GM19455 (cell line): ENCODE data around the gene NPFFR2.
"Not testable (repeated sequence)": the region's sequence is repeated elsewhere in the genome, so short reads cannot be mapped to it uniquely, and the experiment has no call there.

Experiments used
- ATAC-seq: cut with Tn5 transposase; IDR thresholded peaks from one replicate; pipeline ENCODE4 v1.9.1; 2021; ENCODE audit not compliant: unreplicated experiment

Gene NPFFR2

DNA sequence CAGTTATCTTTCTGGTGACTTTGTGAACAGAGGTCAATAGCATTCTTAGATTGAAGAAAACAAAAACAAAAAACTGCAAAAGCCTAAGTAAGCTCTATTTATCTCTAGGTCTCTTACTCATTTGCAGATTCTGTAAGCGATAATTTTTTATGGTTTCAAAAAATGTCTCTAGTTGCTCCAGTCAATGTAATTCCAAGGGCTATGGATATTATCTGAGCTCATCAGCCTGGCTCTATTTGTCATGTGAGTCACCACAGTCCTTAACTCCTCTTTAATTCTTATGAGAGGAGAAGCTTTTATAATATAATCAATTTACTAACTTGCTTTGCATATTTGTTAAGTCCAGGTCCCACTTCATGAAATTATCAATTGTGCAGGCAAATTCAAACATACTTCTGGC is 79.1 kb downstream of the NPFFR2 start:
- no peak for ATAC-seq

DNA sequence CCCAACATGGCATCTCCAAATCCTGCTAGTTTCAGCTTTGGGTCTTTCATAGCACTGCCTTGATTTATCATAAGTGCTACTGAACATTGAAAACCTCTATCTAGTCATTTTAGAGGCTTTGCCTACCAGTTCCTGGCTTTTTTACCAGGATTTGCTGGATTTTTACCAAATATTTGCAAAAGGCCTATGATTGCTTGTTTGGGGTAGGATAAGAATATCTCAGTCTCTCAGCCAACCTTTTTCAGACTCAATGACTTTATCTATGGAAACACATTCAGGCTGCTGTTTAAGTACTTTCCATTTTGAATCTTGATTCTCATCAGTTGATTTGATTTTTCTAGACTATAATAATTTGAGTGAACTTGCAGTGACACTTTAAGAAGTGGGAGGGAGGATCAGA is 80.1 kb downstream of the NPFFR2 start:
- no peak for ATAC-seq

DNA sequence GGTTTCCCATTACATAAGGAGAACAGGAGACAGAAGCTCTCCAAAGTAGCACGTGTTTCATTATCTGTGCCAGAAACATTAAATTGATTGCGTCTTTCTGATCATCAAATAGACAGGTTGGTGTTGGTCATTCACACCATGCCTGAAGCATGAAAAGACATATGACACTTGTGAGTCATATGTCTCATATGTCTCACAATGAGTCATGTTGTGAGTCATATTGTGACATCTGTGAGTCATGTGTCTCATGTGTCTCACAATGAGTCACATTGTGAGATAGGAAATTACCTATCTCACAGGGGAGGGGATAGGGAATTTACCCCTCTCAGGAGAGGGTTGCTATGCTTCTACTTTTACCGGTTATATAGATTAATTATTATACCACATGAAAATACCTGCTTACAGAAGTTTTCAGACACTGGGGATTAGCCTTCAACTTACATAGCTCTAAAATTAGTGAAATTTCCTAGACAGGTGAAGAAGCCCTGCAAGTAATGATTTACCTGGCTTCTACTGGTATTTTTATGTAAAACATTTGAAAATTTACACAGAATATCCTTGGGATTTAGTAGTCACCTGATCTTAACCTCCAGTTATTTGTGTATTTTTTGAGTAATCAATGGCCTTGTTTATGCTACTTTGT is 80.8 kb downstream of the NPFFR2 start:
- ATAC-seq, result peak; percentile 93

DNA sequence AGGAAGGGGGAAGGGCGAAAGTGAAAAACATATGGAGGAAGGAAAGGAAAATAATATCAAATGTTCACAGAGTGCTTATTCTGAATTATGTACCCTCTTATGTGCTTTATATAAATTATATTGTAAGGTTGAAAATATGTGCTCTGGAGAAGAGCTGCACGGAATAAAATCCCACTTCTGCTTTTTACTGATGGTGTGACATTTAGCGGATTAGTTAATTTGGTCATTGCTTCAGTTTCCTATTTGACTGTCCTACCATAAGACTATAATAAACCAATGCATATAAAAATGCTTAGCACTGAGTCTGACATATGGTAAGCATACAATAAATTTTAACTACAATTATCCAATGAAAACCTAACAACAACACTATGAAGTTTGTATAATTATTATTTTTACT is 86.2 kb downstream of the NPFFR2 start:
- ATAC-seq, result no peak

DNA sequence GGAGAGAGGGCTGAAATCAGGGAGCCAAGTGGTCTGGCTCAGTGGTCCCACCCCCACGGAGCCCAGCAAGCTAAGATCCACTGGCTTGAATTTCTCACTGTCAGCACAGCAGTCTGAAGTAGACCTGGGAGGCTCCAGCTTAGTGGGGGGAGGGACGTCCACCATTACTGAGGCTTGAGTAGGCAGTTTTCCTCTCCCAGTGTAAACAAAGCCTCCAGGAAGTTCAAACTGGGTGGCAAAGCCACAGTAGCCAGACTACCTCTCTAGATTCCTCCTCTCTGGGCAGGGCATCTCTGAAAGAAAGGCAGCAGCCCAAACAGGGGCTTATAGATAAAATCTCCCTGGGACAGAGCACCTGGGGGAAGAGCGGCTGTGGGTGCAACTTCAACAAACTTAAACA is 88.1 kb downstream of the NPFFR2 start:
- ATAC-seq, result no peak

DNA sequence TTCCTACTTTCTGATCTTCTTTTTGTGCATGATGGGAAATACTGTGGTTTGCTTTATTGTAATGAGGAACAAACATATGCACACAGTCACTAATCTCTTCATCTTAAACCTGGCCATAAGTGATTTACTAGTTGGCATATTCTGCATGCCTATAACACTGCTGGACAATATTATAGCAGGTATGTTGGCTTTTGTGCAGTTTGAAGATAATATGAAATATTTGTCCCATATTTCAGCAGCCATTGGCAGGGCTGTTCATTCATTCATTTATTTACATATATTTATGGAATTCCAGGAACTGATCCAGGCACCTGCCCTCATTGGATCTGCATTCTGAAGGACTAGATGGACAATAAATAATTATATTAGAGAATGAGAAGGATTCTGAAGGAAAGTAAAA is 96.9 kb downstream of the NPFFR2 start:
- no peak for ATAC-seq

DNA sequence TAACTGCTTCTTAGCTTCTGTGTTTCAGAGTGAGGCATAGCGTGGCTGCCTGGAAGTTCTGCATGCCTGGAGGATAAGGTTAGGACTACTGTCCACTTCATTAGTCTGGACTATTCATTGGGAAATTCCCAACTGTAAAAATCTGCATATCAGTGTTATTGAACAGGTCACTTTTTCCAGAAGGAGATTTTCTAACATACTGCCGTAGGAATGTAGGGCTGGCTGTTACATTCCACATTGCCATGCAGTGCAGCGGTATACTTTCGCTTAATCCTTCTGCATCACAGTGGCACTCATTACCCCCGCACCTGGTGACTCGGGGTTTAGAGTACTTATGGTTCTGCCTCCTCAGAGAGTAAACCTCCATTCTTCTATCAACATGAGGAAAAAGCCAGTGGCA is 104.6 kb downstream of the NPFFR2 start:
- ATAC-seq, result no peak

DNA sequence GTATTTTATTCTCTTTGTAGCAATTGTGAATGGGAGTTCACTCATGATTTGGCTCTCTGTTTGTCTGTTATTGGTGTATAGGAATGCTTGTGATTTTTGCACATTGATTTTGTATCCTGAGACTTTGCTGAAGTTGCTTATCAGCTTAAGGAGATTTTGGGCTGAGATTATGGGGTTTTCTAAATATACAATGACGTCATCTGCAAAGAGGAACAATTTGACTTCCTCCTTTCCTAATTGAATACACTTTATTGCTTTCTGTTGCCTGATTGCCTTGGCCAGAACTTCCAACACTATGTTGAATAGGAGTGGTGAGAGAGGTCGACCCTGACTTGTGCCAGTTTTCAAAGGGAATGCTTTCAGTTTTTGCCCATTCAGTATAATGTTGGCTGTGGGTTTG is 108.2 kb downstream of the NPFFR2 start:
- ATAC-seq, result not testable (repeated sequence)

DNA sequence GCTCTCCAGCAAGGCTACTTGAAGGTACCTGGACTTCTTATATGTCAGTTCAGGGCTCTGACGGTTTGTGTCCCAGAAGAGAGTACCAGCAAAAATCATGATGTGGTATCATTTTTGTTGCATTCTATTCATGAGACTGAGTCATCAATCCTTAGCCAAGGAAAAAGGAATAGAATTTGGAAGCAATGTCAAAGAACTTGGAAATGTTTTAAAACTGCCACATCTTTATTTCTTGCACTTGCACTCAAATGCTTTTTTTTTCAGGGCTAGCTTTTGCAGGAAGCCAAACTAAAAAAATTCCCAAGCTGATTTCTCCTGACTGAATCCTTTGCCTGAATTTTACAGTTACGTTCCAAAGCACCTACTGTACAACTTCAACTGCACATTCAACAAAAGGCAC is 112.4 kb downstream of the NPFFR2 start:
- ATAC-seq, result no peak

DNA sequence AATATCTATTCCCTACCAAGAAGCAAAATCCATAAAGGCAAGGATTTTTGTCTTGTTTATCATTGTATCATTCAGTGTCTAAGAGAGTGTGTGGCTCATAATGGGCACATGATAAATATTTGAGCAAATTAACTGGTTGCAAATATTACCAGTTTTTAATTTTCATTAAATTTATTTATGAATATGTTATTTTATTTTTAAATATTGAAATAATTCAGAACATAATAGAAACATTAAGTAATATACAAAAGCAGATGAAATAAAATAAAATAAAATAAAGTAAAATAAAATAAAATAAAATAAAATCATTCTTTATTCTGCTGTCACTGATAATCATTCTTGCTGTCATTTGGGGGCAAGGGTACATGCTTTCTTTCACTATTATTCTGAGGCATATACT is 120.9 kb downstream of the NPFFR2 start:
- no peak for ATAC-seq

DNA sequence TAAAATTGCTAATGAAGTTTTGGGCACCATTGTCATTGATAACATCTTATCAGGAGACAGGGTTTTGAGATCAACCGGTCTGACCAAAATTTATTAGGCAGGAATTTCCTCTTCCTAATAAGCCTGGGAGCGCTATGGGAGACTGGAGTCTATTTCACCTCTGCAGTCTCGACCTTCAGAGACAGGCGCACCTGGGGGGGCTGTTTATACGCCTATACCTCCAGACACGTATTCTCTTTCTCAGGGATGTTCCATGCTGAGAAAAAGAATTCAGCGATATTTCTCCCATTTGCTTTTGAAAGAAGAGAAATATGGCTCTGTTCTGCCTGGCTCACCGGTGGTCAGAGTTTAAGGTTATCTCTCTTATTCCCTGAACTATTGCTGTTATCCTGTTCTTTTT is 121.8 kb downstream of the NPFFR2 start:
- ATAC-seq, result not testable (repeated sequence)

DNA sequence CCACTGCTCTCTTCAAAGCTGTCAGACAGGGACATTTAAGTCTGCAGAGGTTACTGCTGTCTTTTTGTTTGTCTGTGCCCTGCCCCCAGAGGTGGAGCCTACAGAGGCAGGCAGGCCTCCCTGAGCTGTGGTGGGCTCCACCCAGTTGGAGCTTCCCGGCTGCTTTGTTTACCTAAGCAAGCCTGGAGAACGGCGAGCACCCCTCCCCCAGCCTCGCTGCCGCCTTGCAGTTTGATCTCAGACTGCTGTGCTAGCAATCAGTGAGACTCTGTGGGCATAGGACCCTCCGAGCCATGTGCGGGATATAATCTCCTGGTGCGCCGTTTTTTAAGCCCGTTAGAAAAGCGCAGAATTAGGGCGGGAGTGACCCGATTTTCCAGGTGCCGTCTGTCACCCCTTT is 137.5 kb downstream of the NPFFR2 start:
- not testable (repeated sequence) for ATAC-seq

DNA sequence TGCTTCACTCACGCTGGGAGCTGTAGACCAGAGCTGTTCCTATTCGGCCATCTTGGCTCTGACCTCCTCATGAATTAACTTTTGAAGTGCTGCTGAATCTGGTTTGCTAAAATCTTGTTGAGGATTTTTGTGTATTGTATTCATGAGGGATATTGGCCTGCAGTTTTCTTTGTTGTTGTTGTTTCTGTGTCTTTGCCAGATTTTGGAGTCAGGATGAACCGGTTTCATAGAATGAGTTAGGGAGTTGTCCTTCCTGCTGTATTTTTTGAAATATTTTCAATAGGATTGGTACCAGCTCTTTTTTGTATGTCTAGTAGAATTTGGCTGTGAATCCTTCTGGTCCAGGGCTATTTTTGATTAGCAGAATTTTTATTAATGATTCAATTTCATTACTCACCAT is 138.1 kb downstream of the NPFFR2 start:
- no peak for ATAC-seq

DNA sequence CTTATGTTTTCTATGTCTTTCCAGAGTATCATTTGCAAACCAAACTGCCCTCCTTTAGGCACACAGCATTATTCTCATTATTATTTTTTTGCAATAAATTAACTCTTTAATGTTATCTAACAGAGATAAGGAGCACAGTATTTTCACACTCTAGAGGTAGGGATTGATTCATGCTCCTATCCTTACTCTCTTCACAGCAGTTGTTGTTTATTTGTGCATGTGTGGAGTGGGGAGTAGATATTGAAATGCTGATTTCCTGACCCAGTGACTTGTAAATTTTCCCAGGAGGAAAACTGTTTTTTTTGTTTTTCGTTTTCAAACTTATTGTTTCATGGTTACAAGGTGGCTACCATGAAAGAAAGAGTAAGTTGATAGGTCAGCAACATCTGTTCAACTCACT is 140.0 kb downstream of the NPFFR2 start:
- no peak for ATAC-seq

DNA sequence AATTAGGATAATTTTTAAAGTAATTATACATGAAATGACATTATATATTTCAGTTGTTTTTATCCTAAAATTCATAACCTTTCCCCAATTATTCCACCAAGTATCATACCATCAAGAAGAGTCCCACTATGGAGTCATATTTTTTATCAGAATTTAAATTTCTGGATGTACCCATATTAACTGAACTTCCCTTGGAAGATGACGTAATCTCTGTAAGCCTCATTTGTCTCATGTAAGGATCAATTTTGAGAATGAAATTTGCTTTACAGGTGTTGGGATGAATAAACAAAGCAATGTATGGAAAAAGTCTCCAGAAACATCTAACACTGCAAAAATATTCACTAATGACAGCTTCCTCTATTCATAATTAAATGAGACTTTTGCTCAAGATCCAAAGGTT is 147.5 kb downstream of the NPFFR2 start:
- ATAC-seq, result no peak

DNA sequence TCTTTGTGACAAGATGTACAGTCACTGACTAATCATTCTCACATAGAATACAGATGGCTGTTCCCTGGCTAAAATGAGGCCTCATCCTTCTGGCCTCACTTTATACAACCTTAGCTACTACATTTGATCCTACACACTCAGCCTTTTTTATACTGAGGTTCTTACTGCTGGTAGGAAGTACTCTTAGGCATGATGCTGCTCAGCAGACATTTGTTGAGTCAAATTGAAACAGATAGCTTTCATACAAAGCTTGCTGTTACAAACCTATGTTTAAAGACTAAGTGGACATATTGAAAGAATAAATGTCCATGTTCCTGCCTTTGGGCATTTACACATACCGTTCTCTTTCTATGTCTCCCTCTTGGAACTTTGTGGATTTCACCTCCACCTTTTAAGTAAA is 154.9 kb downstream of the NPFFR2 start:
- no peak for ATAC-seq

DNA sequence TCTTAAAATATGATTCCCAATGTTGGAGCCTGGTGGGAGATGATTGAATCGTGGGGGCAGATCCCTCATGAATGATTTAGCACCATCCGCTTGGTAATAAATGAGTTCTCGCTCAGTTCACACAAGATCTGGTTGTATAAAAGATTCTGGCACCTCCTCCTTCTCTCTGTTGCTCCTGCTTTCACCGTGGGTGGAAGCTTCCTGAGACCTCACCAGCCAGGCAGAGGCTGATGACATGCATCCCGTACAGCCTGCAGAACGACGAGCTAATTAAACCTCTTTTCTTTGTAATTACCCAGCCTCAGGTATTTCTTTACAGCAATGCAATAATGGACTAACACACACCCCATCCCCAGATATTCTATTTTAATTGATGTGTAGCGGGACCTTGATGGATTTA is 162.2 kb downstream of the NPFFR2 start:
- ATAC-seq, result no peak

DNA sequence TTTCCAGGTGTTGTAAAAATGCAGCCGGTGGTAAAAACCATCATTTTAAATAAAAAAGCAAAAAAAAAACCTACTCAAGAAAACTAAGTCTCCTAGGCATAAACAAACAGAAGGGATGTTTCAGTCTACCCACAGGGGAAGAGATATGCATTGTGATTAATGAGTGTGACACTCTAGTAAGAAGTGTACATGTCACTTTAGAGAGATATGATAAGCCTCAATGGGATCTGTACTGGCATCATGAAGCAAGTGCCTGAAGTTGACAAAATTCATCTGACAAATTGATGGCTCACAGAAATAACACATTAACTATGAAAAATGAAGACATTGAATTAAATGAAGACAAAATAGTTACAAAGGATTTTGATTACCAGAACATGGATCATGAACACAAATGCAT is 162.7 kb downstream of the NPFFR2 start:
- no peak for ATAC-seq
